Fibroblast of skin of back (primary cell): ENCODE data around the gene MILR1.
"Not testable (repeated sequence)": the region's sequence is repeated elsewhere in the genome, so short reads cannot be mapped to it uniquely, and the experiment has no call there.

Source experiments
- DNase-seq: peaks from one replicate; pipeline ENCODE4 v3.0.0-alpha.2; 2013

MILR1 gene

GRCh38 chr17:64428406-64428805 is 20.5 kb upstream of the MILR1 start:
- no peak for DNase-seq

- DNase-seq: not testable (repeated sequence)
Measured at GRCh38 chr17:64430036-64430435, 18.9 kb upstream of the MILR1 start.

DNA sequence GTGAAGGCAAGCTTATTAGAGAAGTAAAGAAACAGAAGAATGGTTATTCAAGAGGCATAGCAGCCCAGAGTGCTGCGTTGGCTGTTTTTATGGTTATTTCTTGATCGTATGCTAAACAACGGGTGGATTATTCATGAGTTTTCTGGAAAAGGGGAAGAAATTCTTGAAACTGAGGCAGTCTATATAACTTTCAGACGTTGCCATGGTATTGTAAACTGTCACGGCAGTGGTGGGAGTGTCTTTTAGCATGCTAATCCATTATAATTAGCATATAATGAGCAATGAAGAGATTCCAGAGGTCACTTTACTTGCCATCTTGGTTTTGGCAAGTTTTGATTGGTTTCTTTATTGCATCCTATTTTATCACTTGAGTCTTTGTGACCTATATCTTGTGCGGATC is 17.4 kb upstream of the MILR1 start:
- DNase-seq: no peak

GRCh38 chr17:64437944-64438525 is 10.9 kb upstream of the MILR1 start:
- no peak for DNase-seq

DNA sequence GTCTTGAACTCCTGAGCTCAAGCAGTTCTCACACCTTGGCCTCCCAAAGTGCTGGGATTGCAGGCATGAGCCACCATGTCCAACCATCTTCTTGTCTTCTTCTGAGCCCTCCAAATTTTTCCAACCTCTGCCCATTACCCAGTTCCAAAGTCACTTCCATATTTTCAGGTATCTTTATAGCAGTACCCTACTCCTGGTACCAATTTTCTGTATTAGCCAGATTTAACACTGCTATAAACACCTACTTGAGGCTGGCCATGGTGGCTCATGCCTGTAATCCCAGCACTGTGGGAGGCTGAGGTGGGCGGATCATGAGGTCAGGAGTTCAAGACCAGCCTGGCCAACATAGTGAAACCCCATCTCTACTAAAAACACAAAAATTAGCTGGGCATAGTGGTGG is 9.4 kb upstream of the MILR1 start:
- DNase-seq: not testable (repeated sequence)

GRCh38 chr17:64439956-64440355 is 9.0 kb upstream of the MILR1 start:
- DNase-seq: no peak

DNA sequence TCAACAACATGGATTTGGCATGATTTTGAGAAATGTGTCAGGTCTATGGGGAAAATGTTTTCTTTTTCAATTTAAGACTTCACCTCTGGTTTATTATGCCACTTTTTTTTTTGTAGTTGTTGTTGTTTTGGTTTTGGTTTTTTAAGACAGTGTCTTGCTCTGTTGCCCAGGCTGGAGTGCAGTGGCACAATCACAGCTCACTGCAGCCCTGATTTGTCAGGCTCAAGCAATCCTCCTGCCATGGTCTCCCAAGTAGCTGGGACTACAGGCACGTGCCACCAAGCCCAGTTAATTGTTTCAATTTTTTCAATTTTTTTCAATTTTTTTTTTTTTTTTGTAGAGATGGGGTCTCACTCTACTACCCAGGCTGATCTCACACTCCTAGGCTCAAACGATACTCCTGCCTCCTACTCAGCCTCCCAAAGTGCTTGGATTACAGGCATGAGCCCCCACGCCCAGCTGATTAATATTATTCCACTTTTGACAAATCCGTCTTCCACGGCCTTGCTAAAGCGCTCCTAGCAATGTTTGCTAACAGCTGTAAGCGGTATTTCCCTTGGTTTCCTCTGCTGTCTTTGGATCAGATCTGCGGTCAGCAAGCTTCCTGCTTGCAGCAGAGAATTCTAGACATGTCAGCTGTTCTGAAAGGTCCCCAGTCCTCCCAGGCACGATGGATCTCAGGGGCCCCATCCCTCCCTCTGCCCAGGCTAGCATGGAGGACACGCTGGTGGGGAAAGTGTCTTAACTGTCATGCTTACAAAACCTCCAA is 7.0 kb upstream of the MILR1 start:
- peak; percentile 72 for DNase-seq

DNA sequence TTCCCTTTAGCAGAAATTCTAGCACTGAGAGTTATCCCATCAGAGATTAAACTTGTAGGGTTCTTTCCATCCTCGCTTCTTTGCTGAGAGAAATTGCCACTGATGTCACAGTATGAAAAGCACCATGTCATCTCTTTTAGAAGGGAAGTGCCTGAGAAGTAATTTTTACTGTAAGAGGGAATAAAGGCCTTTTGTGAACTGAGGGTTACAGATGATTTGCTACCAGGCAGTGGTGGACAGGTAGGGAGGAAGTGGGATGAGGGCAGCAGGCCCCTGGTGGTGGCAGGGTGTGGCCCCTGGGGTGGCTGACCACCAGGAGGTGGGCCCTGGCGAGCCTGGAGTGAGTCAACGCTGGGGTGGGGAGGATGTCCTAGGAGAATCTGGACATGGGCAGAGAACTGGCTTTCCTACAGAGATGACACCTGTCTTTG is 6.4 kb upstream of the MILR1 start:
- DNase-seq: no peak

GRCh38 chr17:64443086-64443760 is 5.7 kb upstream of the MILR1 start:
- no peak for DNase-seq

GRCh38 chr17:64447526-64447925 is 1.4 kb upstream of the MILR1 start:
- no peak for DNase-seq

DNA sequence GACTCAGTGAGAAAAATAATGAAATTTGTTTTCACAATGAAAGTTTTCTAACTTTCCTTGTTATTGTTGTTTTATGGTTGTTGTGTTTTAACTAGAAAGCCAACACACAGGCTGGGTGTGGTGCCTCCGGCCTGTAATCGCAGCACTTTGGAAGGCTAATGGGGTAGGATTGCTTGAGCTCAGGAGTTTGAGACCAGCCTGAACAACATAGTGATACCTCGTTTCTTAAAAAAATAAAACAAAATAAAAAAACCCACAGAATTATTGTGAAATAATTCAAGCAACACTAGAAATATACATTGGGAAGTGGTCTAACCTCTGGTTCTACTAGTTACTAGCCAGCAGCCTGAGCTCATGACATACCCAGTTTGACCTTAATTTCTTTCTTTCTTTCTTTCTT is 630 bp downstream of the MILR1 start:
- no peak for DNase-seq

GRCh38 chr17:64455993-64456885 is 7.3 kb downstream of the MILR1 start:
- no peak for DNase-seq

DNA sequence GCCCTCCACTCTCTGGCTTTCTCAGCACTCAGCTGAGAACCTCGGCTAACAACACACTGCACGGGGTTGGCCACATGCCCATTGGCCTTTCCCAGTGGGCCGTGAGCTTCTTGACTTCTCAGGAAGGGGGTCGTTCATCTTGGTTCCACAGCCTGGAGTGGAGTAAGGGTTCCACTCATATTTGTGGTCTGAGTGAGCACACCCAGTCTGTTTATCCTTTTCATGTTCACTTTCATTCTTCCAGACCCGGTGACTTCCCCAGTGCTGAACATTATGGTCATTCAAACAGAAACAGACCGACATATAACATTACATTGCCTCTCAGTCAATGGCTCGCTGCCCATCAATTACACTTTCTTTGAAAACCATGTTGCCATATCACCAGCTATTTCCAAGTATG is 8.2 kb downstream of the MILR1 start:
- peak; percentile 49 for DNase-seq

- no peak for DNase-seq
Measured at GRCh38 chr17:64458756-64459155, 9.8 kb downstream of the MILR1 start.

DNA sequence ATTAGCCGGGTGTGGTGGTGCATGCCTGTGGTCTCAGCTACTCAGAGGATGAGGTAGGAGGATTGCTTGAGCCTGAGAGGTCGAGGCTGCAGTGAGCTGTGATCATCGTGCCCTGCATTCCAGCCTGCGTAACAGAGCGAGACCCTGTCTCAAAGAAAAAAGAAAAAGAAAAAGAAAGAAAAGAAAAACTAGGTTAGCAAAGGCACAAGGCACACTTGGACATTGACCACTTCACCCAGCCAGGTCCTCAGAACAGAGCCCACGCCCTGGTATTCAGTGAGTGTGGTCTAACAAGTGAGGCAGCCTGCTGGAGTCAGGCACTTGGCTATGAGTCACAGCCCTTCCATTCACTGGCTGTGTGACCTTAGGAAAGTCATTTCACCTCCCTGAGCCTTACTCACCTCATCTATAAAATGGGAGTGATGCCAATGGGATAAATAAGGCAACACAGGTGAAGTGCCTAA is 10.4 kb downstream of the MILR1 start:
- peak; percentile 69 for DNase-seq

- not testable (repeated sequence) for DNase-seq
Measured at GRCh38 chr17:64459818-64460217, 10.9 kb downstream of the MILR1 start.

- DNase-seq: peak; percentile 10
Measured at GRCh38 chr17:64460955-64461354, 12.0 kb downstream of the MILR1 start.

DNA sequence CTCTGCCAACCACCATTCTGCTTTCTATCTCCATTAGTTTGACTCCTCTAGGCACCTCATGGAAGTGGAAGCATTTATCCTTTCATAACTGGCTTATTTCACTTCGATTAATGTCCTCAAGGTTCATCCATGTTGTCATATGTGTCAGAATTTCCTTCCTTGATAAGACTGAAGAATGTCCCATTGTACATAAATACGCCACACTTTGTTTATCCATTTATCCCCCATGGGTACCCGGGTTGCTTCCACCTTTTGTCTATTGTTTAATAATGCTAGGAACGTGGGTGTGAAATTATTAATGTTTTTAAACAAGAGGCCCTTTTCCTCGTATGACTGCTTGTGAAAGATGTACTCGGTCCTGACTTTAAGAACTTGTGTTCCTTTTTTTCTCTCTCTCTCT is 12.9 kb downstream of the MILR1 start:
- no peak for DNase-seq

- peak; percentile 30 for DNase-seq
Measured at GRCh38 chr17:64466019-64466735, 17.3 kb downstream of the MILR1 start.

- DNase-seq: not testable (repeated sequence)
Measured at GRCh38 chr17:64466834-64467233, 17.9 kb downstream of the MILR1 start.

DNA sequence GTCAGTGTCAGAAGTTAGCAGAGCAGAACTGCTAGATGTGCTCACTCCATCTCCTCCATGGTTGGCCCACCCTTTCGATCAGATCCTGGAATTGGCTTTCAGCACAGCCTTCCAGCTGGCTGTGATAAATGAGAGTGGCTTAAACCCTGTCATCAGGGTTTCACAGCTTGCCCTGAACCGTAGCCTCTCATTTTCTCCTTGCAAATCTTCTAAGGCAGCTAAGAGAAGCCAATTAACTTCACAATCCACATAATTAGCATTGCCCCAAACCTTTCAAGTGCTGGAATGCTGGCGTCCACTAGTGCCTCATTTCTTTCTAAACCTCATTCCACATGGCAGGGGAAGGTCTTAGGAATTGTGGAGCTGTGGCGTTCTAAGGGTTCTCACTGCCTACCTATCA is 21.7 kb downstream of the MILR1 start:
- DNase-seq: no peak

DNA sequence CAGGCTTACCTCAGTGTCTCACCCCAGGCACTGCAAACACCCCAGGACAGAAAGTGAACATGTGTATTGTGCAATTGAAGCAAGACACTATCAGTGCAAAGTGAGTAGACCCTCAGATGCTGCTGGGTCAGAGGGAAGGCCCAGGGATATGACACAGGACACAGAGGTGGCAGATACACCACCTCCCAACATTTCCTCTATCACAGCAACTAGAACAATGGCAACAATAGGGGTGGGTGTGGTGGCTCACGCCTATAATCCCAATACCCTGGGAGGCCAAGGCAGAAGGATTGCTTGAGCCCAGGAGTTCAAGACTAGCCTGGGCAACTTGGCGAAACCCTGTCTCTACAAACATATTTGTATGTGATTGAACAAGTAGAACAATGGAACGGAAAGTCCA is 22.5 kb downstream of the MILR1 start:
- no peak for DNase-seq
